Activated naive CD4-positive, alpha-beta T cell treated with anti-CD3 and anti-CD28 coated beads, Interleukin-2, amount 50 U/mL, for 24 hours (primary cell): ENCODE measurements around the gene IGFBPL1.
A peak's percentile ranks its signal among the peaks of the same experiment; 100 is the strongest.
"Not testable (repeated sequence)": the region's sequence is repeated elsewhere in the genome, so short reads cannot be mapped to it uniquely, and the experiment has no call there.

Experiments used
- H3K27ac Mint-ChIP-seq: one replicate; pipeline ENCODE4 v1.8.0; 2021; ENCODE audit warnings: mild to moderate bottlenecking, mixed read lengths
- H3K27me3 Mint-ChIP-seq: one replicate; pipeline ENCODE4 v1.8.0; 2021; ENCODE audit warnings: mixed read lengths
- H3K36me3 Mint-ChIP-seq: one replicate; pipeline ENCODE4 v1.8.0; 2021; ENCODE audit warnings: mixed read lengths
- H3K4me1 Mint-ChIP-seq: one replicate; pipeline ENCODE4 v1.8.0; 2021; ENCODE audit warnings: mixed read lengths
- H3K4me3 Mint-ChIP-seq: one replicate; pipeline ENCODE4 v1.8.0; 2021; ENCODE audit warnings: mild to moderate bottlenecking, mixed read lengths
- H3K9me3 Mint-ChIP-seq: one replicate; pipeline ENCODE4 v1.8.0; 2021; ENCODE audit warnings: mixed read lengths

IGFBPL1 gene

DNA sequence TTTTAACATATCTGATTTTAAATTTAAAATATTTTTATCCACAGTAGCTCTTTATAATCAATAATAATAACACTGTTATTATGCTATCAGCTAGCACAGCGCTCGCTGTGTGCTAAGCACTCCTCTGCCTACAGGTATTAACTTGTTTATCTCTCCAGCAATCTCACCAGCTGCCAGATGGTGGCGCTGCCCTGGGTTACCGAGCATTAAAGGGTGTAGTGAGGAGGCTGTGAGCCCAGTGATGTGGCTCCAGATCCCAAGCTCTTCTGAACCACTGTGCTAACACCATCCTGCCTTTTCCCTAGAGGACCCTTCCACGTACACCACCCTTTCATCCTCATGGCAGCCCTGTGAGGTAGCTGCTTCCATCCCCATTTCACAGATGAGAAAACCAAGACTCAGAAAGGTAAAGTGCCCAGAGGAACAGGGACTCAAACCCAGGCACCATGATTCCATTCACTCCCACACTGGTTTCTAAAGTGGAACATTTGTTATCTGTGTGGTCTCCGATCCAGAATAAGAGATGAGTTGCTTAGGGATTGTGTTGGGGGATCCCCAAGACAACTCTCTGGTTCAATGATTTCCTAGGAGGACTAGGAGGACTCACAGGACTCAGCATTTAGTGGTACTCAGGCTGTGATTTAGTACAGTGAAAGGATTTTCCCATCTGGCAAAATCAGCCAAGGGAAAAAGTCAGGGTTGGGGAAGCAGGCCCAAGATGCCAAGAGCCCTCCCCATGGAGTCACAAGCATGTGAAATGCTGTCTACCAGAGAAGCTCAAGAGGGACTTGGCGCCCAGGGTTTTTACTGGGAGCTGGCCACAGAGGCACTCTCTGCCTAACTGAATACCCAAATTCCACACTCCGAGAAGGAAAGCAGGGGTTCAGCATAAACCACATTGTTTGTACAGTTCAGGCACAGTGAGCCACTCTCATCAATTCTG lies 7.0 kb downstream of the IGFBPL1 start:
- H3K27me3 Mint-ChIP-seq = peaks cover 9% of the 10 kb centered on the region
- H3K4me1 Mint-ChIP-seq = peaks cover 3% of the 10 kb centered on the region
- no peaks in the 10 kb centered on the region for H3K36me3 Mint-ChIP-seq
- no peak overlapping the region for H3K4me3 Mint-ChIP-seq
- no peak overlapping the region for H3K27ac Mint-ChIP-seq
- no peaks in the 10 kb centered on the region for H3K9me3 Mint-ChIP-seq

- H3K27me3 Mint-ChIP-seq = peaks cover 7% of the 10 kb centered on the region
- no peaks in the 10 kb centered on the region for H3K9me3 Mint-ChIP-seq
- H3K4me3 Mint-ChIP-seq = no peak overlapping the region
- H3K4me1 Mint-ChIP-seq = peaks cover 3% of the 10 kb centered on the region
- no peak overlapping the region for H3K27ac Mint-ChIP-seq
- no peaks in the 10 kb centered on the region for H3K36me3 Mint-ChIP-seq
Measured at GRCh38 chr9:38416461-38416860, 7.8 kb downstream of the IGFBPL1 start.

DNA sequence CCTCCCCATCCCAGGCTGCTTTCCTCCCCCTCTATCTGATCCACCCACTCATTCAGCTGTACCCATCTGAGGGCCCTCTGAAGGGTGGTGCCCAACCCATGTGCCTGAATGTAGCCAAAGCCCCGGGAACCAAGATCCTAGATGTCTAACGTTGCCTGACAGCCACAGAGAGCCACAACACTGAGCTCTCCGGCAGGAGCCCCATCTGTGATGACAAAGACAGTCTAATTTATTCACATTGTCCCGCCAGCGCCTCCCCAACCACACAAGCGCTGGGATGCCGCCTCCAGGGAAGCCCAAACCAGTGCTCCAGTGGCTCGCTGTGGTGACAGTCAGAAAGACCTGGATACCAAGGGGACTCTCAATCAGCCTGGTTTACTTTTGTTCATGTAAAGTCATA lies 8.4 kb downstream of the IGFBPL1 start:
- Mint-ChIP-seq H3K27ac (no peak overlapping the region), H3K9me3 (no peaks in the 10 kb centered on the region), H3K4me3 (no peak overlapping the region), H3K4me1 (peaks cover 3% of the 10 kb centered on the region), H3K36me3 (no peaks in the 10 kb centered on the region), H3K27me3 (peaks cover 3% of the 10 kb centered on the region)

DNA sequence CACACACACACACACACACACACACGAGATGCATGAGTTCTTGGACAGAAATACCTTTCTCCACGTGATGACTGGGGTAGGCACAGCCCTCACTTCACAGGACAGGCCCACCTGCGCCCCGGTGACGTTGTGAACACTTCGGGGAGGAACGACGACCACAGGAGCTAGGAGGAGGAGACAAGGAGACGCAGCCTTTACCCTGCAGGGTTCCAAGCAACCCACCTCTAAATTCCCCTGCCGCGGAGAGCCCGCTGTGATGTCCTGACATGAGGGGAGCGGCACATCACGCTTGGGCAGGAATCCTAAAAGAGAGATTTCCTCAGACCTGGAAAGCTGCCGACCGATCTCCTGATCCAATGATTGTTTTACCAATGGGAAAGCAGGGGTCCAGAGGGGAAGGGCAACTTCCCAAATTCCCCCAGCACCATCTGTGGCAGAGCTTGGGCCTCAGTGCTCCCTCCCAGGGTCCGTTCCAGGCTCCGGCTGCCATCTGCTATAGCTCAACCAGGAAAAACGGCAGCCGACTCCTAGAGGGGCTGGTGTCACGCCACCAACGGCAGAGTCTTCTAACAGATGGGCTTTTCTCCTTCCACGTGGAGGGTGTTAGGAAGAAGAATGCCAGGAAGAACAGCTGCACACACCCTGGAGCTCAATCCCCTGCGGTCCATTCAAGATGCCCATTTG lies 10.1 kb downstream of the IGFBPL1 start:
- Mint-ChIP-seq H3K36me3 (no peaks in the 10 kb centered on the region), H3K9me3 (no peaks in the 10 kb centered on the region), H3K4me1 (peaks cover 3% of the 10 kb centered on the region), H3K4me3 (no peak overlapping the region), H3K27me3 (peaks cover 2% of the 10 kb centered on the region), H3K27ac (no peak overlapping the region)

GRCh38 chr9:38413283-38413682 lies 11.0 kb downstream of the IGFBPL1 start:
- Mint-ChIP-seq H3K9me3 (no peaks in the 10 kb centered on the region), H3K27me3 (peaks cover 2% of the 10 kb centered on the region), H3K4me1 (peaks cover 3% of the 10 kb centered on the region), H3K27ac (no peak overlapping the region), H3K4me3 (no peak overlapping the region), H3K36me3 (no peaks in the 10 kb centered on the region)

GRCh38 chr9:38412751-38413150 lies 11.5 kb downstream of the IGFBPL1 start:
- Mint-ChIP-seq H3K4me3 (no peak overlapping the region), H3K9me3 (no peaks in the 10 kb centered on the region), H3K4me1 (peaks cover 3% of the 10 kb centered on the region), H3K36me3 (no peaks in the 10 kb centered on the region), H3K27ac (no peak overlapping the region), H3K27me3 (peaks cover 2% of the 10 kb centered on the region)

DNA sequence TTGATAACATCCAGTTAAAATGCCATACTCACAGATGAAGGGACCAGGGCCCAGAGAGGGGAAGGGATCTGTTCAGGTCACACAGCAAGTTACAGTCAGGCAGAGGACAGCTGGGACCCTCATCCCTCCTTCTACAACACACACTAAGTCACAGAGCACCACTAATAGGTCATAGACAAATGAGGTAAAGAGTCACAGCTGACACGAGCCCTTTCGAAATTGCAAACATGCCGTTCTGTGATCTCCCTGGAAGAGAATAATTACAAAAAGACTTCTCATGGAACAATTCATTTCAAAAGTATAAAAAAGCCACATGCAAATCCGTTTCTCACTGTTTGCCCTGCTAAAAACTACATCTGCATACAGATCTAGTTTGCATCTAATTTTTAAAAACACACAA lies 15.5 kb downstream of the IGFBPL1 start:
- H3K27me3 Mint-ChIP-seq = peaks cover 2% of the 10 kb centered on the region
- H3K36me3 Mint-ChIP-seq = no peaks in the 10 kb centered on the region

GRCh38 chr9:38406476-38407186 lies 17.6 kb downstream of the IGFBPL1 start:
- H3K9me3 Mint-ChIP-seq = no peaks in the 10 kb centered on the region
- peaks cover 1% of the 10 kb centered on the region for H3K27me3 Mint-ChIP-seq
- H3K36me3 Mint-ChIP-seq = no peaks in the 10 kb centered on the region
- H3K4me3 Mint-ChIP-seq = no peak overlapping the region
- no peaks in the 10 kb centered on the region for H3K4me1 Mint-ChIP-seq
- H3K27ac Mint-ChIP-seq = no peak overlapping the region

More for the DNA sequence above, 15.5 kb downstream of the IGFBPL1 start:
- Mint-ChIP-seq H3K27ac (no peak overlapping the region), H3K9me3 (no peaks in the 10 kb centered on the region), H3K4me3 (no peak overlapping the region), H3K4me1 (no peaks in the 10 kb centered on the region)

DNA sequence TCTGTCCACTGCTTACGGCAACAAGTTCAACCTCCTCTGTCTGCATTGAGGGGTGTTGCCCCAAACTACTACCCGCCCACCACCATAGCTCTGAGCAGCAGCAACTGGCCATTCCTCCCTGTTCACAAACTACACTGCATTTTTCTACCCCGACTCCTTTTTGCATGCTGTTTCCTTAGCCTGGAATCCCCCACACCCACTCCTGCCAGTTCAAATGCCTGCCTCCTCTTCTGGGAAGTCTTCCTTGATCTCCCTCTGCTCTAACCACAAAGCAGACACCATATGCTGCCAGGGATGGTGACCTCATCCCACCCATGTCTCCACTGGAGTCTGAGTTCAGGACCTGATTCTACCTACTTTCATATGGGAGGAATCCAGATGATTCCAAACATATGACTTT lies 18.5 kb downstream of the IGFBPL1 start:
- Mint-ChIP-seq H3K4me1 (no peaks in the 10 kb centered on the region), H3K27me3 (no peaks in the 10 kb centered on the region), H3K4me3 (no peak overlapping the region), H3K9me3 (no peaks in the 10 kb centered on the region), H3K36me3 (no peaks in the 10 kb centered on the region), H3K27ac (no peak overlapping the region)

DNA sequence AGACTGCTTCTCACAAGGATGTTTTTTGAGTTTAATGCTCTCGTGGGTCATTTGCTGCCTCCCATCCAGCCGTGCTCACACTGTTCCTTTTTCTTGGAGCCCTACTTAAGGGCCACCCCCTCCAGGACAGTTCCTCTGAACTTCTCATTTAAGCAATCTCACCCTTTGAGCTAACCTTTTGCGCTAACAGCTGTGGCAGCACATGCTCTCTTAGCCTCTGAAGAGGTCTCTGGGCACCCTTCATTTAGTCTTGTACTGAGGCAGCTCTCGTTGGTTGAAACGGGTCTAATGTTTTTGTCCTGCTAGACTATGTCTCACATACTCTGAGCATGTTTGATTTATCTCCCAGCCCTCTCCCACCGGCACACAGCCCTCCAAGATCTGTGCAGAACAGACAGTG lies 19.9 kb downstream of the IGFBPL1 start:
- no peaks in the 10 kb centered on the region for H3K27me3 Mint-ChIP-seq
- no peaks in the 10 kb centered on the region for H3K36me3 Mint-ChIP-seq
- H3K9me3 Mint-ChIP-seq = no peaks in the 10 kb centered on the region

GRCh38 chr9:38401994-38402393 lies 22.3 kb downstream of the IGFBPL1 start:
- Mint-ChIP-seq H3K27ac (no peak overlapping the region), H3K36me3 (peaks cover 7% of the 10 kb centered on the region), H3K4me1 (no peaks in the 10 kb centered on the region), H3K4me3 (no peak overlapping the region), H3K27me3 (no peaks in the 10 kb centered on the region), H3K9me3 (no peaks in the 10 kb centered on the region)

More for the DNA sequence above, 19.9 kb downstream of the IGFBPL1 start:
- H3K4me3 Mint-ChIP-seq = no peak overlapping the region
- H3K27ac Mint-ChIP-seq = no peak overlapping the region
- no peaks in the 10 kb centered on the region for H3K4me1 Mint-ChIP-seq

- not testable (repeated sequence) for H3K4me1 Mint-ChIP-seq, H3K27me3 Mint-ChIP-seq, H3K27ac Mint-ChIP-seq, H3K9me3 Mint-ChIP-seq, H3K4me3 Mint-ChIP-seq
- H3K36me3 Mint-ChIP-seq = peaks cover 13% of the 10 kb centered on the region
Measured at GRCh38 chr9:38399191-38399590, 25.1 kb downstream of the IGFBPL1 start.

DNA sequence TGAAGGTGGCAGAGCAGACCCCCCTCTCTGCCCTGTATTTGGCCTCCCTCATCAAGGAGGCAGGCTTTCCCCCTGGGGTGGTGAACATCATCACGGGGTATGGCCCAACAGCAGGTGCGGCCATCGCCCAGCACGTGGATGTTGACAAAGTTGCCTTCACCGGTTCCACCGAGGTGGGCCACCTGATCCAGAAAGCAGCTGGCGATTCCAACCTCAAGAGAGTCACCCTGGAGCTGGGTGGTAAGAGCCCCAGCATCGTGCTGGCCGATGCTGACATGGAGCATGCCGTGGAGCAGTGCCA lies 27.9 kb downstream of the IGFBPL1 start:
- Mint-ChIP-seq H3K4me1 (peaks cover 16% of the 10 kb centered on the region), H3K27me3 (no peaks in the 10 kb centered on the region), H3K36me3 (peaks cover 13% of the 10 kb centered on the region), H3K27ac (no peak overlapping the region), H3K9me3 (no peaks in the 10 kb centered on the region), H3K4me3 (no peak overlapping the region)

- H3K27ac Mint-ChIP-seq = no peak overlapping the region
- no peak overlapping the region for H3K4me3 Mint-ChIP-seq
- no peaks in the 10 kb centered on the region for H3K27me3 Mint-ChIP-seq
- peaks cover 16% of the 10 kb centered on the region for H3K4me1 Mint-ChIP-seq
- H3K36me3 Mint-ChIP-seq = peaks cover 13% of the 10 kb centered on the region
- no peaks in the 10 kb centered on the region for H3K9me3 Mint-ChIP-seq
Measured at GRCh38 chr9:38395653-38396370, 28.4 kb downstream of the IGFBPL1 start.

DNA sequence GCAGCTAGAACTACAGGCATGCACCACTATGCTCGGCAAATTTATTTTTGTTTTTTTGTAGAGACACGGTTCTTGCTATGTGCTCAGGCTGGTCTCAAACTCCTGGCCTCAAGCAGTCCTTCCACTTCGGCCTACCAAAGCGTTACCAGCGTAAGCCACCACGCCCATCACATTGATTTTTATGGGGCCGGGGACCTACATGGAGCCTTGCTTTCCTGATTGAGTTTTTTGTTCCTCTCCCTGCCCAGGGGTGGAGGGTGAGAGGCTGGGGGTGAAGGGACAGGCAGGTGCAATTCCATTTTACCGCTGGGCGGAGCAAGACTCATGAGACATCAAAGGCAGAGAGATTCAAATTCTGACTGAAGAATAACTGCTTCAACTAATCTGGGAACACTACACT lies 29.8 kb downstream of the IGFBPL1 start:
- Mint-ChIP-seq H3K27ac (no peak overlapping the region), H3K9me3 (no peaks in the 10 kb centered on the region), H3K4me1 (peaks cover 16% of the 10 kb centered on the region), H3K27me3 (no peaks in the 10 kb centered on the region), H3K36me3 (peaks cover 13% of the 10 kb centered on the region), H3K4me3 (peak overlapping the region; percentile 89)
